ENCODE results near the gene GABRG2.

Gene GABRG2

GRCh38 chr5:162187371-162187770, 119.8 kb downstream of the GABRG2 start:
- no peak for TF ChIP-seq USF1 (IDR thresholded peaks at IDR 0.05)
- no peak for TF ChIP-seq RAD21 (IDR thresholded peaks at IDR 0.05; ENCODE audit: low read depth)
- no peak for TF ChIP-seq ZBTB7A (IDR thresholded peaks at IDR 0.05; ENCODE audit: low read depth)
- TF ChIP-seq FOXM1 (IDR thresholded peaks at IDR 0.05; ENCODE audit: borderline replicate concordance, low read depth): no peak
- TF ChIP-seq CREB1 (IDR thresholded peaks at IDR 0.05; ENCODE audit: low read depth): no peak
- no peak for TF ChIP-seq TEAD4 (IDR thresholded peaks at IDR 0.05)
- no peak for TF ChIP-seq YY1 (IDR thresholded peaks at IDR 0.05; ENCODE audit: low read depth)
- no peak for TF ChIP-seq TAF1 (IDR thresholded peaks at IDR 0.05; ENCODE audit: low read depth)
- no peak for TF ChIP-seq CEBPB (IDR thresholded peaks at IDR 0.05)

GRCh38 chr5:162189719-162190118, 122.1 kb downstream of the GABRG2 start:
- TF ChIP-seq FOXM1 (IDR thresholded peaks at IDR 0.05; ENCODE audit: borderline replicate concordance, low read depth) (no peak), MAX (IDR thresholded peaks at IDR 0.05) (no peak), TCF12 (IDR thresholded peaks at IDR 0.05; ENCODE audit: low read depth) (no peak), EP300 (IDR thresholded peaks at IDR 0.05; ENCODE audit: borderline replicate concordance) (no peak), EGR1 (IDR thresholded peaks at IDR 0.05) (no peak), NFIC (IDR thresholded peaks at IDR 0.05) (no peak), YY1 (IDR thresholded peaks at IDR 0.05; ENCODE audit: low read depth) (no peak), ZBTB7A (IDR thresholded peaks at IDR 0.05; ENCODE audit: low read depth) (no peak), CEBPB (IDR thresholded peaks at IDR 0.05) (no peak), RAD21 (IDR thresholded peaks at IDR 0.05; ENCODE audit: low read depth) (no peak), REST (IDR thresholded peaks at IDR 0.05; ENCODE audit: low read depth) (no peak), USF1 (IDR thresholded peaks at IDR 0.05) (no peak), TEAD4 (IDR thresholded peaks at IDR 0.05) (no peak), TAF1 (IDR thresholded peaks at IDR 0.05; ENCODE audit: low read depth) (no peak), CREB1 (IDR thresholded peaks at IDR 0.05; ENCODE audit: low read depth) (no peak)

- TF ChIP-seq ZBTB7A (IDR thresholded peaks at IDR 0.05; ENCODE audit: low read depth): no peak
- TF ChIP-seq TAF1 (IDR thresholded peaks at IDR 0.05; ENCODE audit: low read depth): no peak
- no peak for TF ChIP-seq CREB1 (IDR thresholded peaks at IDR 0.05; ENCODE audit: low read depth)
- TF ChIP-seq CEBPB (IDR thresholded peaks at IDR 0.05): no peak
- no peak for TF ChIP-seq YY1 (IDR thresholded peaks at IDR 0.05; ENCODE audit: low read depth)
- no peak for TF ChIP-seq TCF12 (IDR thresholded peaks at IDR 0.05; ENCODE audit: low read depth)
- TF ChIP-seq TEAD4 (IDR thresholded peaks at IDR 0.05): no peak
- TF ChIP-seq REST (IDR thresholded peaks at IDR 0.05; ENCODE audit: low read depth): no peak
- TF ChIP-seq MAX (IDR thresholded peaks at IDR 0.05): no peak
- TF ChIP-seq RAD21 (IDR thresholded peaks at IDR 0.05; ENCODE audit: low read depth): no peak
- TF ChIP-seq USF1 (IDR thresholded peaks at IDR 0.05): no peak
- TF ChIP-seq NFIC (IDR thresholded peaks at IDR 0.05): no peak
- no peak for TF ChIP-seq FOXM1 (IDR thresholded peaks at IDR 0.05; ENCODE audit: borderline replicate concordance, low read depth)
- no peak for TF ChIP-seq EP300 (IDR thresholded peaks at IDR 0.05; ENCODE audit: borderline replicate concordance)
These were observed 125.4 kb downstream of the GABRG2 start for GRCh38 chr5:162193012-162193411.

GRCh38 chr5:162196351-162196750, 128.8 kb downstream of the GABRG2 start:
- TF ChIP-seq YY1 (IDR thresholded peaks at IDR 0.05; ENCODE audit: low read depth) (no peak), CREB1 (IDR thresholded peaks at IDR 0.05; ENCODE audit: low read depth) (no peak), FOXM1 (IDR thresholded peaks at IDR 0.05; ENCODE audit: borderline replicate concordance, low read depth) (no peak), EP300 (IDR thresholded peaks at IDR 0.05; ENCODE audit: borderline replicate concordance) (no peak), TEAD4 (IDR thresholded peaks at IDR 0.05) (no peak), EGR1 (IDR thresholded peaks at IDR 0.05) (no peak), NFIC (IDR thresholded peaks at IDR 0.05) (no peak), USF1 (IDR thresholded peaks at IDR 0.05) (no peak), TCF12 (IDR thresholded peaks at IDR 0.05; ENCODE audit: low read depth) (no peak)

- TF ChIP-seq CREB1 (IDR thresholded peaks at IDR 0.05; ENCODE audit: low read depth) (no peak), TEAD4 (IDR thresholded peaks at IDR 0.05) (no peak), EP300 (IDR thresholded peaks at IDR 0.05; ENCODE audit: borderline replicate concordance) (no peak), REST (IDR thresholded peaks at IDR 0.05; ENCODE audit: low read depth) (no peak), USF1 (IDR thresholded peaks at IDR 0.05) (no peak), CEBPB (IDR thresholded peaks at IDR 0.05) (no peak), TAF1 (IDR thresholded peaks at IDR 0.05; ENCODE audit: low read depth) (no peak)
These were observed 134.8 kb downstream of the GABRG2 start for GRCh38 chr5:162202285-162202880.
